Mesendoderm (in vitro differentiated cells): Measurements from ENCODE around the gene MED27.

Source experiments
- DNase-seq: peaks from one replicate; pipeline ENCODE4 v3.0.0; 2013
- H2AK5ac ChIP-seq: 2 replicates; pipeline ENCODE4 v1.6.1; 2013; ENCODE audit warnings: low read length, inconsistent platforms
- H2BK120ac ChIP-seq: 2 replicates; pipeline ENCODE4 v1.6.1; 2013; ENCODE audit warnings: low read depth, mild to moderate bottlenecking, low read length, moderate library complexity, mixed read lengths
- H2BK15ac ChIP-seq: replicated peaks from 2 replicates; pipeline ENCODE4 v1.6.1; 2013; ENCODE audit warnings: low read depth, mild to moderate bottlenecking, moderate library complexity
- H2BK5ac ChIP-seq: 2 replicates; pipeline ENCODE4 v1.6.1; 2013; ENCODE audit warnings: low read length, inconsistent platforms
- H3K18ac ChIP-seq: 2 replicates; pipeline ENCODE4 v1.6.1; 2013; ENCODE audit warnings: mild to moderate bottlenecking, low read length, mixed read lengths
- H3K23ac ChIP-seq: one replicate; pipeline ENCODE4 v1.6.1; 2013; ENCODE audit warnings: low read length
- H3K27ac ChIP-seq: 2 replicates; pipeline ENCODE4 v1.5.1; 2013; ENCODE audit warnings: low read depth, mild to moderate bottlenecking, inconsistent platforms, low read length, moderate library complexity
- H3K27me3 ChIP-seq: 2 replicates; pipeline ENCODE4 v1.6.1; 2013; ENCODE audit warnings: low read length, control low read depth, mild to moderate bottlenecking, inconsistent platforms; ENCODE audit not compliant: insufficient read depth, poor library complexity
- H3K36me3 ChIP-seq: 2 replicates; pipeline ENCODE4 v1.6.1; 2013; ENCODE audit warnings: low read length, inconsistent platforms; ENCODE audit not compliant: control insufficient read depth, insufficient read depth
- H3K4ac ChIP-seq: one replicate; pipeline ENCODE4 v1.6.1; 2013; ENCODE audit warnings: low read depth, mild to moderate bottlenecking, low read length, moderate library complexity
- H3K4me1 ChIP-seq: 2 replicates; pipeline ENCODE4 v1.6.1; 2013; ENCODE audit warnings: low read depth, low read length, inconsistent platforms; ENCODE audit not compliant: control insufficient read depth
- H3K4me2 ChIP-seq: 2 replicates; pipeline ENCODE4 v1.6.1; 2013; ENCODE audit warnings: low read length
- H3K4me3 ChIP-seq: 2 replicates; pipeline ENCODE4 v1.5.1; 2013; ENCODE audit warnings: mild to moderate bottlenecking, low read length
- H3K56ac ChIP-seq: one replicate; pipeline ENCODE4 v1.6.1; 2013; ENCODE audit warnings: low read length
- H3K79me1 ChIP-seq: 2 replicates; pipeline ENCODE4 v1.6.1; 2013; ENCODE audit warnings: low read length, inconsistent platforms
- H3K79me2 ChIP-seq: 2 replicates; pipeline ENCODE4 v1.6.1; 2013; ENCODE audit warnings: mild to moderate bottlenecking, low read length; ENCODE audit not compliant: control insufficient read depth, insufficient read depth
- H3K9ac ChIP-seq: 2 replicates; pipeline ENCODE4 v1.6.1; 2013; ENCODE audit warnings: low read length, inconsistent platforms
- H4K5ac ChIP-seq: one replicate; pipeline ENCODE4 v1.6.1; 2013; ENCODE audit warnings: low read length
- H4K8ac ChIP-seq: one replicate; pipeline ENCODE4 v1.6.1; 2013; ENCODE audit warnings: low read depth, mild to moderate bottlenecking, control low read depth, low read length, moderate library complexity
- WGBS: extraction: QIAGEN DNeasy Blood & Tissue Kit; methylation state at CpG from one replicate; pipeline ENCODE4 v1.1.7; 2013; ENCODE audit warnings: low lambda C conversion rate, missing lambda C conversion rate; ENCODE audit not compliant: insufficient coverage; ENCODE audit errors: extremely low coverage; 5-methylcytosine and 5-hydroxymethylcytosine counted together

The MED27 gene

GRCh38 chr9:131971482-131972074, 108.1 kb downstream of the MED27 start:
- Histone ChIP-seq H4K8ac (no peak overlapping the region), H3K56ac (no peak overlapping the region), H3K9ac (no peak overlapping the region), H3K79me2 (no peaks in the 10 kb centered on the region), H3K4me2 (no peak overlapping the region), H3K79me1 (no peaks in the 10 kb centered on the region), H2AK5ac (no peak overlapping the region), H3K27ac (no peak overlapping the region), H3K27me3 (no peaks in the 10 kb centered on the region), H3K4me1 (no peaks in the 10 kb centered on the region), H3K18ac (no peak overlapping the region), H2BK5ac (no peak overlapping the region), H2BK120ac (no peak overlapping the region), H3K23ac (no peak overlapping the region), H3K36me3 (no peaks in the 10 kb centered on the region), H2BK15ac (no peak overlapping the region), H4K5ac (no peak overlapping the region), H3K4me3 (no peak overlapping the region), H3K4ac (no peak overlapping the region)
- no CpG with 5 or more reads among the region's 6 CpGs for WGBS
- DNase-seq = no peak

GRCh38 chr9:131969469-131969989, 110.1 kb downstream of the MED27 start:
- no peak overlapping the region for H2BK15ac ChIP-seq
- H3K4me3 ChIP-seq = no peak overlapping the region
- H2BK5ac ChIP-seq = no peak overlapping the region
- no peak overlapping the region for H3K27ac ChIP-seq
- no peak overlapping the region for H2BK120ac ChIP-seq
- H3K4ac ChIP-seq = no peak overlapping the region
- no peaks in the 10 kb centered on the region for H3K36me3 ChIP-seq
- no peaks in the 10 kb centered on the region for H3K4me1 ChIP-seq
- H4K5ac ChIP-seq = no peak overlapping the region
- H3K79me2 ChIP-seq = no peaks in the 10 kb centered on the region
- no peak overlapping the region for H4K8ac ChIP-seq
- H3K79me1 ChIP-seq = no peaks in the 10 kb centered on the region
- H2AK5ac ChIP-seq = no peak overlapping the region
- no peak overlapping the region for H3K56ac ChIP-seq
- H3K4me2 ChIP-seq = no peak overlapping the region
- no peak overlapping the region for H3K23ac ChIP-seq
- no peak for DNase-seq
- H3K27me3 ChIP-seq = no peaks in the 10 kb centered on the region
- no peak overlapping the region for H3K18ac ChIP-seq
- H3K9ac ChIP-seq = no peak overlapping the region
- no CpG with 5 or more reads among the region's 5 CpGs for WGBS

- no peak for DNase-seq
- no CpG with 5 or more reads among the region's 9 CpGs for WGBS
- H3K27ac ChIP-seq = no peak overlapping the region
- no peak overlapping the region for H3K9ac ChIP-seq
- no peak overlapping the region for H3K18ac ChIP-seq
- no peak overlapping the region for H3K23ac ChIP-seq
- no peak overlapping the region for H2BK120ac ChIP-seq
- H2AK5ac ChIP-seq = no peak overlapping the region
- H3K79me1 ChIP-seq = no peaks in the 10 kb centered on the region
- H2BK5ac ChIP-seq = no peak overlapping the region
- no peak overlapping the region for H3K4me3 ChIP-seq
- no peaks in the 10 kb centered on the region for H3K4me1 ChIP-seq
- H3K56ac ChIP-seq = no peak overlapping the region
- H3K4ac ChIP-seq = no peak overlapping the region
- H2BK15ac ChIP-seq = no peak overlapping the region
- no peak overlapping the region for H4K8ac ChIP-seq
- no peak overlapping the region for H4K5ac ChIP-seq
- H3K79me2 ChIP-seq = no peaks in the 10 kb centered on the region
- no peaks in the 10 kb centered on the region for H3K36me3 ChIP-seq
- no peak overlapping the region for H3K4me2 ChIP-seq
- H3K27me3 ChIP-seq = no peaks in the 10 kb centered on the region
Measured at GRCh38 chr9:131968632-131969031, 111.0 kb downstream of the MED27 start.

- no peak overlapping the region for H3K4ac ChIP-seq
- H3K79me2 ChIP-seq = no peaks in the 10 kb centered on the region
- H3K27me3 ChIP-seq = no peaks in the 10 kb centered on the region
- H4K8ac ChIP-seq = no peak overlapping the region
- no peak overlapping the region for H3K4me2 ChIP-seq
- WGBS = no CpG with 5 or more reads among the region's 7 CpGs
- no peaks in the 10 kb centered on the region for H3K4me1 ChIP-seq
- no peak overlapping the region for H2AK5ac ChIP-seq
- no peak overlapping the region for H3K56ac ChIP-seq
- no peak overlapping the region for H3K18ac ChIP-seq
- H4K5ac ChIP-seq = no peak overlapping the region
- no peak overlapping the region for H3K4me3 ChIP-seq
- H2BK120ac ChIP-seq = no peak overlapping the region
- DNase-seq = no peak
- no peak overlapping the region for H3K23ac ChIP-seq
- H3K79me1 ChIP-seq = no peaks in the 10 kb centered on the region
- no peaks in the 10 kb centered on the region for H3K36me3 ChIP-seq
- no peak overlapping the region for H3K9ac ChIP-seq
- H2BK15ac ChIP-seq = no peak overlapping the region
- H2BK5ac ChIP-seq = no peak overlapping the region
- H3K27ac ChIP-seq = no peak overlapping the region
Measured at GRCh38 chr9:131965841-131966240, 113.8 kb downstream of the MED27 start.

DNA sequence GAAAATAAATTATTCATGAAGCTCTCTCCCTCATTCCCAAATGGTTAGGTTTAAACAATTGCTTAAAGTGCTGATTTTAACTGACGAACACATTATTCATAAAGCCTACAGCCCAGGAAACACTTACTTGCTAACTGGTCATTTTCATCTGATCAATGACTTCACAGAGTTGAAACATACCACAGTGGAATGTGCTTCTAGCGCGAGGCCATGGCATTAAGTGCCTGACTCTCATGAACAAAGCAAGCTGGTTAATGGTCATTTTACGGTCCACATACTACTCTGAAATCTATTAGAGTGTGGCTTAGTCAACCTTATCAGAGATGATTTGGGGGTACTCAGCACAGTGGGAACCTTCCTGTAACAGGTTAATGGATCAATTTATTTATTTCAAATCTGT, 114.6 kb downstream of the MED27 start:
- Histone ChIP-seq H3K4me1 (no peaks in the 10 kb centered on the region), H2BK5ac (no peak overlapping the region), H4K8ac (no peak overlapping the region), H3K27ac (no peak overlapping the region), H3K79me2 (no peaks in the 10 kb centered on the region), H3K23ac (no peak overlapping the region), H3K27me3 (no peaks in the 10 kb centered on the region), H3K9ac (no peak overlapping the region), H3K18ac (no peak overlapping the region), H2BK120ac (no peak overlapping the region), H3K4me3 (no peak overlapping the region), H3K79me1 (no peaks in the 10 kb centered on the region), H4K5ac (no peak overlapping the region), H2BK15ac (no peak overlapping the region), H3K4me2 (no peak overlapping the region), H3K56ac (no peak overlapping the region), H3K36me3 (no peaks in the 10 kb centered on the region), H3K4ac (no peak overlapping the region), H2AK5ac (no peak overlapping the region)
- no CpG with 5 or more reads among the region's 4 CpGs for WGBS
- no peak for DNase-seq
